SU-DHL-6 (cell line): ENCODE results near the gene FEM1A.
"Not testable (repeated sequence)": the region's sequence is repeated elsewhere in the genome, so short reads cannot be mapped to it uniquely, and the experiment has no call there.

Experiments
- H2AFZ ChIP-seq: fragments of 200-600 bp; sonication (generic); 2 replicates; pipeline ENCODE4 v1.6.1; 2014; ENCODE audit warnings: low read depth, mild to moderate bottlenecking, moderate library complexity, mixed read lengths, antibody characterized with exemption, low read length; ENCODE audit not compliant: severe bottlenecking
- H3F3A ChIP-seq: fragments of 200-600 bp; shearing (Covaris generic); 2 replicates; pipeline ENCODE4 v1.6.0; 2016; ENCODE audit warnings: antibody characterized with exemption, mild to moderate bottlenecking; ENCODE audit not compliant: insufficient read depth
- H3K27ac ChIP-seq: fragments of 200-600 bp; sonication (generic); 2 replicates; pipeline ENCODE4 v1.5.1; 2016; ENCODE audit warnings: low read depth, mild to moderate bottlenecking, low read length, moderate library complexity, mixed read lengths
- H3K27me3 ChIP-seq: fragments of 200-600 bp; sonication (generic), shearing (Covaris generic); 2 replicates; pipeline ENCODE4 v1.6.0; 2014; ENCODE audit warnings: mild to moderate bottlenecking, low read length
- H3K36me3 ChIP-seq: fragments of 200-600 bp; sonication (generic); 2 replicates; pipeline ENCODE4 v1.6.1; 2014; ENCODE audit warnings: mild to moderate bottlenecking, low read length, mixed read lengths
- H3K4me2 ChIP-seq: fragments of 300-600, 200-600 bp; shearing (Covaris generic), sonication (generic); 2 replicates; pipeline ENCODE4 v1.6.0; 2014; ENCODE audit warnings: low read length, low read depth, mild to moderate bottlenecking; ENCODE audit not compliant: poor library complexity, severe bottlenecking
- H3K4me3 ChIP-seq: fragments of 200-600 bp; sonication (generic); 2 replicates; pipeline ENCODE4 v1.5.1; 2014; ENCODE audit warnings: antibody characterized with exemption, low read length, mild to moderate bottlenecking, mixed read lengths; ENCODE audit not compliant: insufficient read depth, poor library complexity, severe bottlenecking
- H3K79me2 ChIP-seq: fragments of 200-600 bp; sonication (generic); 2 replicates; pipeline ENCODE4 v1.6.1; 2014; ENCODE audit warnings: mild to moderate bottlenecking, low read length, moderate library complexity; ENCODE audit not compliant: insufficient read depth
- H3K9ac ChIP-seq: fragments of 200-600 bp; sonication (generic); 2 replicates; pipeline ENCODE4 v1.7.0; 2014; ENCODE audit warnings: mild to moderate bottlenecking, low read length
- H3K9me2 ChIP-seq: fragments of 200-600 bp; sonication (generic); replicated peaks from 2 replicates; pipeline ENCODE4 v1.6.1; 2014; ENCODE audit warnings: low read length; ENCODE audit not compliant: insufficient read depth
- H3K9me3 ChIP-seq: fragments of 200-600 bp; sonication (generic); 2 replicates; pipeline ENCODE4 v1.6.1; 2014; ENCODE audit warnings: low read length, mixed read lengths; ENCODE audit not compliant: insufficient read depth
- H4K20me1 ChIP-seq: fragments of 200-600 bp; sonication (generic); 2 replicates; pipeline ENCODE4 v1.6.1; 2014; ENCODE audit warnings: low read depth, mild to moderate bottlenecking, antibody characterized with exemption, low read length, moderate library complexity, mixed read lengths
- CTCF ChIP-seq: fragments of 200-600 bp; sonication (generic); IDR thresholded peaks from one replicate; pipeline ENCODE4 v1.5.1; 2017; ENCODE audit warnings: antibody characterized with exemption, mild to moderate bottlenecking, low read length, moderate library complexity; ENCODE audit not compliant: insufficient read depth, poor library complexity, severe bottlenecking
- EZH2phosphoT487 ChIP-seq: fragments of 200-600 bp; sonication (generic), shearing (Covaris generic); conservative IDR thresholded peaks from 2 replicates; pipeline ENCODE4 v1.6.1; 2018; ENCODE audit warnings: mild to moderate bottlenecking, antibody characterized with exemption, low read length, moderate library complexity, mixed read lengths

Gene FEM1A

GRCh38 chr19:4792019-4792865 lies 708 bp downstream of the FEM1A start:
- H3F3A ChIP-seq, H3K27me3 ChIP-seq, H3K9me2 ChIP-seq, H4K20me1 ChIP-seq, H3K36me3 ChIP-seq, H3K9me3 ChIP-seq: not testable (repeated sequence)
- Histone ChIP-seq H2AFZ (peak overlapping the region; percentile 83), H3K79me2 (peaks cover 49% of the 10 kb centered on the region), H3K4me2 (peak overlapping the region; percentile 77), H3K4me3 (peak overlapping the region; percentile 84), H3K27ac (peak overlapping the region; percentile 61), H3K9ac (peak overlapping the region; percentile 94)

GRCh38 chr19:4792866-4793195 lies 1.3 kb downstream of the FEM1A start:
- Histone ChIP-seq H3K9ac (peak overlapping the region; percentile 94; the same call in 1 of the 2 replicates), H3K4me2 (peak overlapping the region; percentile 77), H3K4me3 (peak overlapping the region; percentile 84), H3K79me2 (peaks cover 49% of the 10 kb centered on the region)
- not testable (repeated sequence) for H3F3A ChIP-seq, H3K9me2 ChIP-seq, H3K27me3 ChIP-seq, H3K9me3 ChIP-seq, H2AFZ ChIP-seq, H4K20me1 ChIP-seq, H3K27ac ChIP-seq, H3K36me3 ChIP-seq

- H3K4me3 ChIP-seq, H3K4me2 ChIP-seq, H3K9me2 ChIP-seq, H3K9me3 ChIP-seq, H4K20me1 ChIP-seq, H3K27ac ChIP-seq, H3K36me3 ChIP-seq, H3F3A ChIP-seq, H2AFZ ChIP-seq, H3K9ac ChIP-seq, H3K27me3 ChIP-seq: not testable (repeated sequence)
- peaks cover 49% of the 10 kb centered on the region for H3K79me2 ChIP-seq
These were observed 1.7 kb downstream of the FEM1A start for GRCh38 chr19:4793278-4793677.

GRCh38 chr19:4794971-4795370 lies 3.4 kb downstream of the FEM1A start:
- H3F3A ChIP-seq: 0 out of 2 replicates have a peak, but pooled peaks cover 8% of the 10 kb centered on the region
- H3K79me2 ChIP-seq: peaks cover 49% of the 10 kb centered on the region
- no peak overlapping the region for H3K4me2 ChIP-seq
- H3K9me2 ChIP-seq: no peaks in the 10 kb centered on the region
- TF ChIP-seq CTCF (no peak), EZH2phosphoT487 (no peak)
- H4K20me1 ChIP-seq: no peaks in the 10 kb centered on the region
- no peak overlapping the region for H2AFZ ChIP-seq
- no peak overlapping the region for H3K27ac ChIP-seq
- H3K27me3 ChIP-seq: no peaks in the 10 kb centered on the region
- H3K9ac ChIP-seq: peak overlapping the region; percentile 27; the same call in 1 of the 2 replicates
- H3K4me3 ChIP-seq: no peak overlapping the region
- H3K9me3 ChIP-seq: no peaks in the 10 kb centered on the region
- no peaks in the 10 kb centered on the region; the same call in 1 of the 2 replicates for H3K36me3 ChIP-seq

GRCh38 chr19:4795400-4795799 lies 3.9 kb downstream of the FEM1A start:
- no peak overlapping the region for H3K4me3 ChIP-seq
- no peaks in the 10 kb centered on the region for H3K27me3 ChIP-seq
- peaks cover 49% of the 10 kb centered on the region for H3K79me2 ChIP-seq
- H3K9ac ChIP-seq: no peak overlapping the region
- H4K20me1 ChIP-seq: no peaks in the 10 kb centered on the region
- no peaks in the 10 kb centered on the region for H3K9me2 ChIP-seq
- H3K9me3 ChIP-seq: no peaks in the 10 kb centered on the region
- no peaks in the 10 kb centered on the region; the same call in 1 of the 2 replicates for H3K36me3 ChIP-seq
- TF ChIP-seq EZH2phosphoT487 (no peak), CTCF (no peak)
- no peak overlapping the region for H3K4me2 ChIP-seq
- H3K27ac ChIP-seq: no peak overlapping the region
- no peak overlapping the region for H2AFZ ChIP-seq
- 0 out of 2 replicates have a peak, but pooled peaks cover 5% of the 10 kb centered on the region for H3F3A ChIP-seq
